CD4-positive, alpha-beta T cell treated with Interleukin-6 at 100 ng/mL for 8 hours (primary cell): ENCODE data around the gene DYNC2LI1.

Experiments
- DNase-seq: peaks from one replicate; pipeline ENCODE4 v3.0.0-alpha.2; 2020; ENCODE audit warnings: mixed read lengths, low spot score

Gene DYNC2LI1

GRCh38 chr2:43818761-43819160 is 44.9 kb downstream of the DYNC2LI1 start:
- no peak for DNase-seq

DNA sequence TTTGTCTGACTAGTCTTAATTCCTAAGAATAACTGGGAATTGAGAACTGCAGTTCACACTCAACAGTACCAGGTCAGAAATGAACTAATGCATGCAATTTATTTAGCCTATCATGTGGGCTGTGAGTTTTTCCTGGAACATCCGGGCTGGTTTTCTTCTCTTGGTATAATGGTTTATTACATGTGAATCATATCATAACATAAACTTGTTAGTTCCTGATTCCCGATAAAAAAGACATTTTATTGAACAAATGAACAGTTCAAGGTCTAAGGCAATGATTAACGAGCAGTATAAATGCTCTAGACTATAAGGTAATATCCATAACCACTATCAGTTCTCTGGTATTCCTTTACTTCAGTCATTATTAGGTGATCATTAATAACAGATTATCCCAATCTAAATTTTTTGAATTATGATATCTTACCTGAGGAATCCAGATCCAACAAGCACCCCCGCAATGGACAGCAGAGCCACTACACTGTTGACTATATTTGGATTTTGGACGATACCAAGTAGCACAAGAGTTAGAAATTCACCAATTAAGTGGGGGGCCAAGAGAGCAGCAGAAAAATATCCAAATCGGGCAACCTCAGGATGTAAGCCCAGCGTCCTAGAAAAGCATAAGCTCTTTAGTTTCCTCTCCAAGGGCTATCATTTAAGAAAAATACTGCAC is 45.8 kb downstream of the DYNC2LI1 start:
- no peak for DNase-seq

DNA sequence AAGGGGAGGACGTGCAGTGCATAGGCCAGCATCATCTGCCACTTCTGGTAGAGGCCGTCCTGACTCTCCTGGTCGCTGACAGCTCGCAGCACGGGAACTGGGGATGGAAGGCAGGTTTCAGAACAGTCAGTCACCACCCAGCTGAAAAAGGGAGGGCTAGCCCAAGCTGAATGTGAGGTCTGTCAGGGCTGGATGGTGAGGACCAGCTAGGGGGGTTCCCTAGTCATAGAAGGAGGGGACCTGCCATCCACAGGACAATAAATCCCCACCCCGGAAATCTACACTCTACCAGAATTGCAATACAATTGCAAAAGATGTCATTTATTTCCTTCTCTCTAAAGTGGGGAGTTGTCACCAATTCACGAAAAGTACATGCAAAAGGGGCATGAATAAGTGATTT is 49.0 kb downstream of the DYNC2LI1 start:
- DNase-seq: no peak

GRCh38 chr2:43823751-43824150 is 49.9 kb downstream of the DYNC2LI1 start:
- DNase-seq: no peak

- DNase-seq: no peak
Measured at GRCh38 chr2:43824512-43824911, 50.7 kb downstream of the DYNC2LI1 start.

GRCh38 chr2:43824951-43825493 is 51.2 kb downstream of the DYNC2LI1 start:
- no peak for DNase-seq

- DNase-seq: no peak
Measured at GRCh38 chr2:43825841-43826240, 52.0 kb downstream of the DYNC2LI1 start.

- DNase-seq: no peak
Measured at GRCh38 chr2:43826305-43827250, 52.7 kb downstream of the DYNC2LI1 start.

DNA sequence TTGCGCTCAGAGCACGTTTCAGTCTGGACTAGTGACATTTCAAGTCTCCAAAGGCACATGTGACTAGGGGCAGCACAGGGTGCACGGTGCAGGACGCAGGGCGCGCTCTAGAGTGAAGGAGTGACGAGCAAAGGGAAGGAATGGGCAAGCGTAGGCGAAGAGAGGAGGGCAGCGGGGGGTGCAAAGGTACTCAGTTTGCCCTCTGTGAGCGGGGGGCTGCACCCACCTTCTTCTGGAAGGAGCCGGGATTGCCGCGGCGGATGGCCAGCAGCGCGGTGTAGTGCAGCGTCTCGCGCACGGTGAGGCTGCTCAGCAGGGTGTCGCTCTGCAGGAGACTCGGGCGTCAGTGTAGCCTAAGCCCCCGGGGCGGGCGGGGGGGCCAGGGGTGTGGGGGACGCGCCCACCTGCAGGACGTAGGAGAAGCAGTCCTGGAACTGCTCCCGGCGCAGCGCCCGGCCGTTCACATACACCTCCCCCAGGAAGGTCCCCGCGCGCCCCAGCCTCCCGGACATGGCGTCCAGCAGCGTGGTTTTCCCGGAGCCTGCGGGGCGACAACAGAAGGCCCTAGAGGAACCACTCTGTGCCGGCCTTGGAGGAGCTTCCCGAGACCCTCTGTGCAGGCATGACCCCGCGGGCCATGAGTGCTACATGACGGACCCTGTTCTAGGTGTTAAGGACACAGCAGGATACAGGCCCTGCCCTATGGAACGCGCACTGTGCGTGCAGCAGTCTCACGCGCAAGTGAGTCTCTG is 57.9 kb downstream of the DYNC2LI1 start:
- no peak for DNase-seq

DNA sequence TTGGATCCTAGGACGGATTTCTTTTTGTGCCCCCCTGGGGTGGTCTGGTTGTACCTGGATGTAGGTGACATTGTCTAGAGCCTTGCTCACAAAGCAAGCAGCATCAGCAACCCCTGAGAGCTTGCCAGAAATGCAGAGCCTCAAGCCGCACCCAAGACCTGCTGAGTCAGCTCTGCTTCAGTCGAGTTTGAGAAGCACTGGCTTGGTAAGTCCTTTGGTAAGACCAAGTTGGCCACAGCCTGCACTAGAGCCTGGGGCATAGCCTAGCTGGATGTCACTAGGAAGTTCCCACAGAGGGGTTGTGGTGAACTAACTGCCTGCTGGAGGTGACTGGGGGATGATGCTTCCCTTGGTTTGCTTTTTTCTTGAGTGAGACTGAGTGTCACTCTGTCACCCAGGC is 58.6 kb downstream of the DYNC2LI1 start:
- no peak for DNase-seq

DNA sequence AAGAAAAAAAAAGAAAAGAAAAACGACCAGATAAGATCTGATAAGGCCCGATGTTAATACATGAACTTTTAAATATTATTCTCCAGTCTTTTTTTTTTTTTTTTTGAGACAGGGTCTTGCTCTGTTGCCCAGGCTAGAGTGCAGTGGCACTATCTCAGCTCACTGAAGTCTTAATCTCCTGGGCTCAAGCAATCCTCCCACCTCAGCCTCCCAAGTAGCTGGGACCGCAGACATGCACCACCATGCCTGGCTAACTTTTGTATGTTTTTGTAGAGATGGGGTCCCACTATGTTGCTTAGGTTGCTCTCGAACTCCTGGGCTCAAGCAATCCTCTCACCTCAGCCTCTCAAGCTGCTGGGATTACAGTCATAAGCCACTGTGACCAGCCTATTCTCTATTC is 63.2 kb downstream of the DYNC2LI1 start:
- no peak for DNase-seq

GRCh38 chr2:43837831-43838559 is 64.2 kb downstream of the DYNC2LI1 start:
- no peak for DNase-seq

GRCh38 chr2:43838560-43839267 is 64.9 kb downstream of the DYNC2LI1 start, which contains the start of the genes ABCG5 and ABCG8:
TSS of gene ABCG5 (minus strand) at chr2:43838839. CDS start at chr2:43838679, 160 bp downstream.
TSS of gene ABCG8 (plus strand) at chr2:43838971. CDS start at chr2:43839054, 83 bp downstream.
- no peak for DNase-seq

GRCh38 chr2:43839776-43840564 is 66.1 kb downstream of the DYNC2LI1 start:
- DNase-seq: no peak

GRCh38 chr2:43840965-43841364 is 67.1 kb downstream of the DYNC2LI1 start:
- DNase-seq: no peak

GRCh38 chr2:43841949-43842865 is 68.4 kb downstream of the DYNC2LI1 start:
- no peak for DNase-seq

GRCh38 chr2:43842866-43843226 is 69.0 kb downstream of the DYNC2LI1 start:
- DNase-seq: no peak

DNA sequence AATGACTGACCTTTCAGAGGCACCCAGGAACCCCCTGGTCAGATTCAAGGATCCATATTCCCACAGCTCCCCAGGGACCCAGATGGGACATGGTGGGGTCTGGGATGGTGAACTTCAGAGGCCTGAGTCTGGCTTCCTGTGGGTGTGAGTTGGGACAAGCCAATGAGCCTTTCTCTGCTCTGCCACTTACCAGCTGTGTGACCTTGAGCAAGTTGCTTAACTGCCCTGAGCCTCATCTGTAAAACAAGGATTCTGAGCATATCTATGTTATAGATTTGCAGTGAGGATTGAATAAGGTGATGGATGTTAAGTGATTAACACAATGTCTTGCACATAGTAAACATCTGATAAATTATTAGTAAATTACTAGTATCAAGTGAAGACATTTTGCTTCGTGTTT is 71.3 kb downstream of the DYNC2LI1 start:
- DNase-seq: no peak
